Suprapubic skin (tissue), 4 donors: Measurements from ENCODE around the gene MSX2. TPM values are rescaled to one million over a fixed set of nuclear protein-coding genes. Genes with fewer than 3 reads are reported as not detected.

Experiments
- DNase-seq, 2 donors: peaks; one replicate each; pipeline ENCODE4 v3.0.0-alpha.2; 2019; ENCODE audit warnings: low spot score in 2 of 2
- H3K27ac ChIP-seq: fragments of 200-600 bp; sonication (generic); one replicate; pipeline ENCODE4 v1.5.1; 2019
- H3K27me3 ChIP-seq: fragments of 200-600 bp; sonication (generic); one replicate; pipeline ENCODE4 v1.5.1; 2019
- H3K36me3 ChIP-seq: fragments of 200-600 bp; sonication (generic); one replicate; pipeline ENCODE4 v1.5.1; 2019
- H3K4me1 ChIP-seq: fragments of 200-600 bp; sonication (generic); one replicate; pipeline ENCODE4 v1.5.1; 2019
- H3K4me3 ChIP-seq: fragments of 200-600 bp; sonication (generic); one replicate; pipeline ENCODE4 v1.5.1; 2019; ENCODE audit warnings: mild to moderate bottlenecking
- H3K9me3 ChIP-seq: fragments of 200-600 bp; sonication (generic); one replicate; pipeline ENCODE4 v1.5.1; 2019
- EP300 ChIP-seq: sonication (generic); formaldehyde crosslinking; IDR thresholded peaks from one replicate; pipeline ENCODE4 v1.6.1; 2017; ENCODE audit warnings: antibody characterized with exemption
- POLR2A ChIP-seq, 2 donors: fragments of 450-650 bp; IDR thresholded peaks; one replicate each; pipeline ENCODE4 v1.6.1; 2017; ENCODE audit warnings: antibody characterized with exemption in 2 of 2, mild to moderate bottlenecking in 2 of 2, moderate library complexity in 2 of 2
- POLR2AphosphoS5 ChIP-seq, 3 donors: sonication (generic); formaldehyde crosslinking; IDR thresholded peaks; one replicate each; pipeline ENCODE4 v1.6.1; 2017; ENCODE audit warnings: antibody characterized with exemption in 3 of 3
- WGBS: methylation state at CpG from one replicate; pipeline ENCODE4 v1.1.5; 2018; 5-methylcytosine and 5-hydroxymethylcytosine counted together
- total RNA-seq, 4 donors: library from RNA; depleted of rRNA; stranded (reverse); fragments of >200 nt; gene quantifications; one replicate each; pipeline ENCODE4 v1.1.0, GENCODE V29; 2016
- TF ChIP-seq, protein P1 (sequence below), 2 donors: fragments of 200-600 bp in 1 of 2; fragments of 450-650 bp in 1 of 2; sonication (generic) in 1 of 2; IDR thresholded peaks; one replicate each; pipeline ENCODE4 v1.5.1; 2016 to 2019; ENCODE audit warnings: antibody characterized with exemption in 2 of 2, mild to moderate bottlenecking in 1 of 2, moderate library complexity in 1 of 2

MSX2 gene
- total RNA-seq, 4 donors from 2014 or later = 3.5 to 23.1 (median 9.9) TPM

GRCh38 chr5:174745590-174746103 is 21.3 kb downstream of the MSX2 start:
- H3K36me3 ChIP-seq = no peaks in the 10 kb centered on the region
- H3K4me3 ChIP-seq = no peak overlapping the region
- H3K9me3 ChIP-seq = no peaks in the 10 kb centered on the region
- peaks cover 25% of the 10 kb centered on the region for H3K27me3 ChIP-seq
- H3K27ac ChIP-seq = no peak overlapping the region
- WGBS = 55% methylated on average over 8 of the region's 8 CpGs
- DNase-seq = no peak
- TF ChIP-seq POLR2A (IDR thresholded peaks at IDR 0.05) (no peak), EP300 (no peak), POLR2AphosphoS5 (IDR thresholded peaks at IDR 0.05) (no peak)
- TF ChIP-seq, protein P1, sequence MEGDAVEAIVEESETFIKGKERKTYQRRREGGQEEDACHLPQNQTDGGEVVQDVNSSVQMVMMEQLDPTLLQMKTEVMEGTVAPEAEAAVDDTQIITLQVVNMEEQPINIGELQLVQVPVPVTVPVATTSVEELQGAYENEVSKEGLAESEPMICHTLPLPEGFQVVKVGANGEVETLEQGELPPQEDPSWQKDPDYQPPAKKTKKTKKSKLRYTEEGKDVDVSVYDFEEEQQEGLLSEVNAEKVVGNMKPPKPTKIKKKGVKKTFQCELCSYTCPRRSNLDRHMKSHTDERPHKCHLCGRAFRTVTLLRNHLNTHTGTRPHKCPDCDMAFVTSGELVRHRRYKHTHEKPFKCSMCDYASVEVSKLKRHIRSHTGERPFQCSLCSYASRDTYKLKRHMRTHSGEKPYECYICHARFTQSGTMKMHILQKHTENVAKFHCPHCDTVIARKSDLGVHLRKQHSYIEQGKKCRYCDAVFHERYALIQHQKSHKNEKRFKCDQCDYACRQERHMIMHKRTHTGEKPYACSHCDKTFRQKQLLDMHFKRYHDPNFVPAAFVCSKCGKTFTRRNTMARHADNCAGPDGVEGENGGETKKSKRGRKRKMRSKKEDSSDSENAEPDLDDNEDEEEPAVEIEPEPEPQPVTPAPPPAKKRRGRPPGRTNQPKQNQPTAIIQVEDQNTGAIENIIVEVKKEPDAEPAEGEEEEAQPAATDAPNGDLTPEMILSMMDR (IDR thresholded peaks at IDR 0.05) = no peak
- H3K4me1 ChIP-seq = peaks cover 3% of the 10 kb centered on the region

- Histone ChIP-seq H3K4me3 (peak overlapping the region; percentile 55), H3K9me3 (no peaks in the 10 kb centered on the region), H3K4me1 (peaks cover 18% of the 10 kb centered on the region), H3K36me3 (no peaks in the 10 kb centered on the region), H3K27ac (peak overlapping the region; percentile 61), H3K27me3 (peaks cover 32% of the 10 kb centered on the region)
- DNase-seq = no peak
- WGBS = 0% methylated on average over 3 of the region's 3 CpGs
- TF ChIP-seq POLR2AphosphoS5 (IDR thresholded peaks at IDR 0.05) (no peak), POLR2A (IDR thresholded peaks at IDR 0.05) (no peak), EP300 (no peak)
- TF ChIP-seq, protein P1 (IDR thresholded peaks at IDR 0.05) = no peak
These were observed 26.3 kb downstream of the MSX2 start for GRCh38 chr5:174750711-174751110.

DNA sequence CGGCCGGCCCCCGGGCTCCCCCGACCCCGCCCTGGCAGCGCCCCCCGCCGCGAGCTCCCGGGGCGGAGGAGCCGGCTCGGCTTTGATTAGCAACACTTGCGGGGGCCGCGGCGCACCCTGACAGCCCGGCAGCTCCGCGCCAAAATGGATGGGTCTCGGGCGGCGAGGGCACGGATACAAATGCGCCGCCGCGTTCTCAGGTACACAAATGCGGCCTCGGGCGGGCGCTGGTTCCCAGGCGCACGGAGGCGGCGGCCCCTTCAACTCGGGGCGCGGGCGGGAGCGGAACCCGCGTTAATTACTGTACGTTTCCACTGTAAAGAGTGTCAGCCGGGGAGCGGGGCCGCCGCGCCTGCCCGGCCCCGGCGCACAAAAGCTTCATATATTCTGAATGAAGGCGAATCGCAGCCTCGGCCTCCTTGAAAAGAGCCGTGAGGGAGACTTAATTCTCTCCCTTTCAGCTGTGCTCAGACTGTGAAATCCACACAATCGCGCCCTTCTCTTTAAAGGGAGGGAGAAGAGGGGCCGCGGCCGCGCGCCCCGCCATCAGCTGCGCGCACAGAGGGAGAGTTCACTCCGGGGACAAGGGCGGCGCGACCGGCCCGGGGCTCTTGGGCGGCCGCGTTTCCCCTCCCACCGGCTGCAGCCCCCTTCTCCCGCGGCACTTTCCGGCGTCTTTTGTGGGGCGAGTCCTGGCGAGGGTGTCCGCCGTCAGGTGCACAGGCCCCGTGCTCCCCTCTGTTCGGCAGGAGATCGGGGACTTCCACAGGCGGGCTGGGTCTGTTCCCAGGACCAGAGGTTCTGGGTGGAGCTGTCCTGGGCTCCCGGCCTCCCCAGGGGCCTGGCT is 27.0 kb downstream of the MSX2 start:
- Histone ChIP-seq H3K4me3 (peak overlapping the region; percentile 55), H3K9me3 (no peaks in the 10 kb centered on the region), H3K27me3 (peaks cover 32% of the 10 kb centered on the region), H3K4me1 (peaks cover 18% of the 10 kb centered on the region), H3K27ac (peak overlapping the region; percentile 61), H3K36me3 (no peaks in the 10 kb centered on the region)
- no peak for TF ChIP-seq POLR2AphosphoS5 (IDR thresholded peaks at IDR 0.05)
- no peak for TF ChIP-seq POLR2A (IDR thresholded peaks at IDR 0.05)
- TF ChIP-seq EP300 = no peak
- TF ChIP-seq, protein P1 (IDR thresholded peaks at IDR 0.05) = no peak
- DNase-seq = no peak
- WGBS = under 1% methylated on average over 84 of the region's 89 CpGs

GRCh38 chr5:174752121-174752520 is 27.7 kb downstream of the MSX2 start:
- WGBS = 74% methylated on average over 5 of the region's 5 CpGs
- no peak for DNase-seq
- peaks cover 18% of the 10 kb centered on the region for H3K4me1 ChIP-seq
- no peak overlapping the region for H3K4me3 ChIP-seq
- H3K36me3 ChIP-seq = no peaks in the 10 kb centered on the region
- peaks cover 32% of the 10 kb centered on the region for H3K27me3 ChIP-seq
- no peaks in the 10 kb centered on the region for H3K9me3 ChIP-seq
- TF ChIP-seq POLR2A (IDR thresholded peaks at IDR 0.05) (no peak), EP300 (no peak), POLR2AphosphoS5 (IDR thresholded peaks at IDR 0.05) (no peak)
- TF ChIP-seq, protein P1 (IDR thresholded peaks at IDR 0.05) = no peak
- no peak overlapping the region for H3K27ac ChIP-seq

GRCh38 chr5:174755106-174755505 is 30.7 kb downstream of the MSX2 start:
- no peak for TF ChIP-seq EP300
- TF ChIP-seq POLR2AphosphoS5 (IDR thresholded peaks at IDR 0.05) = no peak
- TF ChIP-seq, protein P1 (IDR thresholded peaks at IDR 0.05) = no peak
- TF ChIP-seq POLR2A (IDR thresholded peaks at IDR 0.05) = no peak
- peaks cover 18% of the 10 kb centered on the region for H3K4me1 ChIP-seq
- 70% methylated on average over 2 of the region's 2 CpGs for WGBS
- no peaks in the 10 kb centered on the region for H3K9me3 ChIP-seq
- DNase-seq = no peak
- no peaks in the 10 kb centered on the region for H3K36me3 ChIP-seq
- no peak overlapping the region for H3K4me3 ChIP-seq
- H3K27me3 ChIP-seq = peaks cover 24% of the 10 kb centered on the region
- H3K27ac ChIP-seq = no peak overlapping the region
